ENCODE measurements around the gene HAPLN2.
"Not testable (repeated sequence)": the region's sequence is repeated elsewhere in the genome, so short reads cannot be mapped to it uniquely, and the experiment has no call there.

The HAPLN2 gene

DNA sequence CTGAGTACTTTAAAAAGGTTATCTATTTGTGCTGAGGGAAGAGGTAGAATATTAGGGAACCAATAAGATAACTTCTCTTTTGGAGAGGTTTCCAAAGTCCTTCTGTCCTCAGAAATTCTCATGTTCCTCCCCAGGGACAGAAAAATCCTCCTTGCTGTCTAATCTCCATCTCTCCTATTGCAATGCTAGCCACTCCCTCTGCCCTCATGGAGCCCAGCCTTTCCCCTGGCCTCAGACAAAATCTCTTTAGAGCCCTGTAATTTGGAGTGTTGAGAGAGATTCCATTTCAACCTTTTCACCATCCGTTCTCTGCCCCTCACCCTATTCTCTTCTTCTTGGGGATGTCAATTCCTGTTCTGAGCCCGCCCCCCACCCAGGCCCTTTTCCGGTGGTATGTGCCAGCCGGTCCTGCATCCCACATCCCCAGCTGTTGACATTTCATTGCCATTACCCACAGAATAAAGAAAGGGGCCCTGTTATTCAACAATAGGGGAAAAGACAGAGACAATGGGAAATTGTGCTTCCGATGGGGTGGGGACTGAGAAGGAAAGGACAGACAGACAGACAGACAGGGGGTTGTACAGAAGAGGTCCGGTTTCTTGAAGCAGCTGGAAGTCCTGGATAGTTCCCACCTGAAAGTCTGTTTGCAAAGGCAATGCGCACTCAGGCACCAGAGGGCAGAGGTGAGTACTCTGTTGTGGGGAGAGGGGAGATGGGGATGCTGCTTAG, at the start of gene HAPLN2:
TSS of gene HAPLN2 (plus strand) at position 563 of the 729 bp plus-strand sequence. CDS start 4,076 bp downstream, outside the sequence.
- no peak for DNase-seq

DNA sequence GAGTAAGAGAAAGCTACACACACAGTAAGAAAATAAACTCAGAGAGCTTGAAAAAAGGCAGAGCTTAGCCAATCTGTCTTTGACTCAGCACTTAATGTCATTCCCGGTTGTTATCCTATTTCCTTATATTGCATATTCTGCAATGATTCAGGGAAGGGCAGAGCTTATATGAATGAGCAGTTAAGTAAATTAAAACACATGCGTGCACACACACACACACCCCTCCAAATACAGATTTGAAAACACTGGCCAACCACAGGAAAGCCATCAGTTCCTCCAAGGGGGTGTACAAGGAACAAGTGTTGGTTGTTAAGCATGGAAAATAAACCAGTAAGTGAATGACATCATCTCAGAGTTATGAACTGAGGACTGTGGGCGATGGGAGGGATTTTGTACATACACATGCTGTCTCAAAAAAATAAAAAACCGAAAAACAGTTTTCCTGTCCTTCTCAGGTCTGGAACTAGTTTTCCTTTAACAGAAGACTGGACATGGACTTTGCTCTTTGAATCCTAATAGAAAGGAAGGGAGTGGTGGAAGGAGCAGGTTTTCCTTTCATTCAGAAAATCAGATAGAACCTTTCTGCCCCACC, 47.9 kb upstream of the HAPLN2 start:
- peak in 1 of 2 donors; percentile 10 for DNase-seq

DNA sequence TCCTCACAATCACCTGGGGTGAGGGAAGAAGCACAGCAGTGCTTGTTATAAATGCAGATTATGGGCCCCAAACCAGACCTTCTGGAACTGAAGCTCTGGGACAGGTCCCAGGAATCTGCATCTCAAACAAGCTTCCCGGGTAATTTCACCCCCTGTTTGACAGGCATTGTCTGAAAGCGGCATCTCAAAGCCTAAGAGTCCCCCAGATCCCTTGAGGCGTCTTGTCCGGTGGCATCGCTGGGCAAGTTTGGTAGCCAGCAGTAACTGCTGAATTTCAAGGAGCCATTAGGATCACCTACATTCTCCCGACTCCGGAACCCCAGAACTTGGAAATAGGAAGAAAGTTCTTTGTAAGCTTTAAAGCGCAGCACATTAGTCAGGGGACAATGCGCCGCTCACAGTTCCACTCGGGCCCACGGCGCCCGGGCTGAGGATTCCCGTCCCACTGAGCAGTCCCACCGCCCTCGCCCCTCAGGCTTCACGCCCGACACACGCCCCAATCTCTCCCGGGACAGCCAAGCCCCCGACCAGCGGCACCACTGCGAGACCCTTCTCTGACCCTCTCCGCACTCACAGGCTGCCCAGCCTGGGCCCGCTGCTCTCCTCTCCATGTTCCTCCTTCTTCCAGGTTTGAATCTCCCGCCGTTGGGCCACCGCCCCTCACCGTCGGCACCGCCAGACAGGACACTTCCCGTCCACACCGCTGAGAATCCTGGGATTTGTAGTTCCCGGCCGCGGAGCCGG, 47.1 kb upstream of the HAPLN2 start, which contains the start of gene IQGAP3:
TSS of gene IQGAP3 (minus strand) at position 647 of the 744 bp plus-strand sequence. CDS start at position 611, 36 bp downstream.
- peak; percentile 55 to 74 for DNase-seq

DNA sequence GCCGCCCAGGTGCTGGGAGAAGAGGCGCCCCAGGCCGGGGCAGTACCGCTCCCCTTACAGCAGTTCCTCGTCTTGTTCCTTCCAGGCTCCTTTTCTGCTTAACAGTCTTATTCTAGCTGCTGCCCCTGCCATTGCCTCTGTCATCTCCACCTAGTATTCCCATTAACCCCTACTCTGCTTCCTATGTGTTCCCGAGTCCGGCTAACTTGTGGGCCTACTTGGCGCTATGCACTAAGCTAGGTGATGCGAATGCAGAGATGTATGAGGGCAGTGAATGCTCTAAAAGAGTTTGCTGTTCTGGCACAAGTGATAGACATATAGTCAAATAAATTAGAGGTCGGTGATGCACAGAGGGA, 46.6 kb upstream of the HAPLN2 start:
- DNase-seq: no peak

GRCh38 chr1:156574039-156574633, 45.1 kb upstream of the HAPLN2 start:
- DNase-seq: no peak

- no peak for DNase-seq
These were observed 41.7 kb upstream of the HAPLN2 start for GRCh38 chr1:156577550-156577949.

GRCh38 chr1:156578055-156578454, 41.2 kb upstream of the HAPLN2 start:
- no peak for DNase-seq

GRCh38 chr1:156579472-156579871, 39.7 kb upstream of the HAPLN2 start, which contains the start of gene TTC24:
Gene TTC24, plus strand, starts transcription at chr1:156579723. Its CDS starts 1,642 bp downstream, at chr1:156581365.
- DNase-seq: no peak

- DNase-seq: peak; percentile 7 to 75
These were observed 37.4 kb upstream of the HAPLN2 start for GRCh38 chr1:156581661-156582387.

GRCh38 chr1:156582388-156583017, 36.7 kb upstream of the HAPLN2 start:
- DNase-seq: no peak

GRCh38 chr1:156583821-156584622, 35.2 kb upstream of the HAPLN2 start:
- DNase-seq: peak in 1 of 2 donors; percentile 72

DNA sequence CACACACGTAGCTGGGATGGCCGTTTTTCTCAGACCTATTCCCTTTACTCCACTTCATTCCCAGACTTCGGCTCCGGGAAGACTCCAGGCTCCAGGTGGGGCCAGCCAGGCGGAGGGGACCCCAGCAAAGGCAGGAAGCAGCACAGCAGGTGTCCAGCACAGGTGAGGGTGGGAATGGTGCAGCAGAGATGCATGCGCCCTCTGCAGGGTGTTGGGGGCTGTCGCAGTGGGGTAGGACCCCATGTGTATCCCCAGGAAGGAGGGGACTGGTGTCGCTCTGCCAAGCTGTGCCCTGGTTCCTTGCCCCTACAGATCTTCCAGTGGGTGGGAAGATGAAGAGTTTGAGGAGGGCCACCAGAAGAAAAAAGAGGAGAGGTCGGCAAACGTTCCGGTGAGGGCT, 34.4 kb upstream of the HAPLN2 start:
- DNase-seq: no peak

DNA sequence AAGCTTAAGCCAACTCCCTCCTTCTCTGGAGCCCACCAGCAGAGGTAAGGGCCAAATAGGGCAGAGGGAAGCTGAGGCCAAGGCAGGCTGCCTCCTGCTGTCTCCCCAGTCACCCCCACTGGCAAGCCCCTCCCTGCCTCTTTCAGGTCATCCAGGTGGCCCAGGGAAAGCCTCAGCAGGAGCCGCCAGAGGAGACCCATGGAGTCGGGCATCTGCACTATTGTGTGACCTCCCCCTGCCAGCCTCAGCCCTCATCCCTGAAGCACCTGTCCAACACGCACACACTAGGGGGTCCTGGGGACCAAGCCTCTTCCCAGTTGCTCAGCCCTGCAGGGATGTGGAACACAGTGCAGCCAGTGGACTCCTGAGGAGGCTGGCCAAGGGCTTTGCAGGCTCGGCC, 32.9 kb upstream of the HAPLN2 start:
- no peak for DNase-seq

DNA sequence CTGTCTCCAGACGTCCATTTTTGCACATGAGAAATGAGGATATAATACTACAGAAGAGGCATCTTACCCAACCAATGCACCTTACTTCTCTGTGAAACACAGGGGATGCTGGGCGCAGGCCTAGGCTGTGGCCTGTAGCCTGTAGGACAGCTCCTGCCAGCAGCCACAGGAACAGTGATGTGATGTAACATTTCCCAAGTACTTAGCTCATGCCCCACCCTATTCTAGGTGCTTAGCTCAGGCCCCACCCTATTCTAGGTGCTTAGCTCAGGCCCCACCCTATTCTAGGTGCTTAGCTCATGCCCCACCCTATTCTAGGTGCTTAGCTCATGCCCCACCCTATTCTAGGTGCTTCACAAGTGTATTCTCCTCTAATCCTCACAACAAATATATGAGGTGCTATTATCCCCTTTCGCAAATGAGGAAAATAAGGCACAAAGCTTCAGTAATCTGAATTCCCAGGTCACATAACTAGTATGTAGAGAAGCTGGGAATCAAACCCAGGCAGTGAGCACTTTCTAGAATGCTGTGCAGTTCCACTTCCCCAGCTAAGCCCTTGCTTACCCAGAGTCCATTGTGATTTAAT, 32.2 kb upstream of the HAPLN2 start:
- DNase-seq: no peak

DNA sequence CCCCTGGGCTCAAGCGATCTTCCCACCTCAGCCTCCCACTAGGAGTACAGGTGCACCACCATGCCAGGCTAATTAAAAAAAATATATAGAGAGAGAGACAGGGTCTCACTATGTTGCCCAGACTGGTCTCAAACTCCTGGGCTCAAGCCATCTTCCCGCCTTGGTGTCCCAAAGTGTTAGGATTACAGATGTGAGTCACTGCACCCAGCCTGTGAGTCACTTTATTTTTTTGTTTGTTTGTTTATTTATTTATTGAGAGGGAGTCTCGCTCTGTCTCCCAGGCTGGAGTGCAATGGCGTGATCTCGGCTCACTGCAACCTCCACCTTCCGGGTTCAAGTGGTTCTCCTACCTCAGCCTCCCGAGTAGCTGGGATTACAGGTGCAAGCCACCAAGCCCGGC, 31.3 kb upstream of the HAPLN2 start:
- not testable (repeated sequence) for DNase-seq

DNA sequence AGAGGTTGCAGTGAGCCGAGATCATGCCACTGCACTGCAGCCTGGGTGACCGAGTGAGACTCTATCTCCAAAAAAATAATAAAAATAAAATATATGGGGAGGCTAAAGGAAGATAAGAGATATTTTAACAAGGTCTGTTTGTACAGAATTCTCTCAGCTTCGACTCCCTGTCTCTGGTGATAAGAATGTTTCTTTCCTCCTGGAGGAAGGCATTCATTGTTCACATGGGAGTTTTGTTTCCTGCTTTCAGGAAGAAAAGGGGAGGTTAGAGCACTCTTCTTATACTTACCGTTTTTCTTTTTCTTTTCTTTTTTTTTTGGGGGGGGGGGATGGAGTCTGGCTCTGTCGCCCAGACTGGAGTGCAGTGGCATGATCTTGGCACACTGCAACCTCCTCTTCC, 29.7 kb upstream of the HAPLN2 start:
- no peak for DNase-seq

GRCh38 chr1:156590326-156591180, 28.7 kb upstream of the HAPLN2 start:
- DNase-seq: no peak

DNA sequence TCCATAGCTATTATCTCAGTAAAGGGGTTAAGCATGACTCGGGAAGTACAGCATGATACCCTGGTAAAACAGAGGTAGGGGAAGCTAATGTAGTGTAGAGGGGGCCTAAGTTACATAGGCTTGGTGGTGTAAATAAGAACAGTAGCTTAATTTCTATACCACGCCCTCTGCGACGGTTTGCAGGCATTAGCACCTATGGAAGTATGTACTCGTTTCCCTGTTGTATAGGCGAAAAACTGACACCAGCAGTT, 28.1 kb upstream of the HAPLN2 start:
- DNase-seq: no peak

GRCh38 chr1:156591432-156592157, 27.6 kb upstream of the HAPLN2 start, which contains the start of gene NAXE:
Gene NAXE, plus strand, starts transcription at chr1:156591776. Its CDS starts 29 bp downstream, at chr1:156591805.
- DNase-seq: peak; percentile 19 to 43
